ENCODE results near the gene DEPDC5. TPM values are rescaled to one million over a fixed set of nuclear protein-coding genes. Genes with fewer than 3 reads are reported as not detected.
"Not testable (repeated sequence)": the region's sequence is repeated elsewhere in the genome, so short reads cannot be mapped to it uniquely, and the experiment has no call there.

The DEPDC5 gene
- total and polyA plus RNA-seq, 3 experiments from 2014 or later: 11.1 to 38.1 (median 29.1) TPM

GRCh38 chr22:31768422-31769059, 14.7 kb downstream of the DEPDC5 start:
- no peak for DNase-seq
- no peaks in the 10 kb centered on the region for H3K9me3 Mint-ChIP-seq
- Histone ChIP-seq H3K4me3 (ENCODE audit: low read length) (no peak overlapping the region), H3K27ac (ENCODE audit: low read depth, low read length) (no peak overlapping the region), H3K36me3 (ENCODE audit: insufficient read depth, low read length) (peaks cover 17% of the 10 kb centered on the region), H3K4me1 (ENCODE audit: insufficient read depth, low read length) (no peaks in the 10 kb centered on the region), H3K27me3 (ENCODE audit: insufficient read depth, low read length, poor library complexity, severe bottlenecking) (no peaks in the 10 kb centered on the region), H3K9me3 (ENCODE audit: low read length) (no peaks in the 10 kb centered on the region)
- H3K27ac Mint-ChIP-seq: no peak overlapping the region
- ChIA-PET CTCF (no interaction called here), POLR2A (no interaction called here)
- H3K27me3 Mint-ChIP-seq: no peaks in the 10 kb centered on the region
- peaks cover 0 to 2% (median 0%) of the 10 kb centered on the region in 3 donors for H3K4me1 Mint-ChIP-seq
- H3K4me3 Mint-ChIP-seq: no peak overlapping the region
- peaks cover 13 to 75% (median 13%) of the 10 kb centered on the region in 3 donors for H3K36me3 Mint-ChIP-seq

GRCh38 chr22:31773416-31773815, 19.6 kb downstream of the DEPDC5 start:
- CTCF ChIA-PET: interaction anchor here (1.4 kb wide), 1 partner anchor 197 kb away, joined by 3 read pairs; no protein-coding TSS in a partner anchor
- Histone ChIP-seq H3K36me3 (ENCODE audit: insufficient read depth, low read length) (peaks cover 4% of the 10 kb centered on the region), H3K27me3 (ENCODE audit: insufficient read depth, low read length, poor library complexity, severe bottlenecking) (no peaks in the 10 kb centered on the region), H3K27ac (ENCODE audit: low read depth, low read length) (no peak overlapping the region), H3K4me3 (ENCODE audit: low read length) (no peak overlapping the region), H3K4me1 (ENCODE audit: insufficient read depth, low read length) (no peaks in the 10 kb centered on the region), H3K9me3 (ENCODE audit: low read length) (no peaks in the 10 kb centered on the region)
- DNase-seq: no peak
- POLR2A ChIA-PET: no interaction called here
- Mint-ChIP-seq H3K9me3 (no peaks in the 10 kb centered on the region), H3K27me3 (no peaks in the 10 kb centered on the region), H3K4me1 (no peaks in the 10 kb centered on the region), H3K36me3 (peaks cover 0 to 73% (median 5%) of the 10 kb centered on the region in 3 donors), H3K27ac (no peak overlapping the region), H3K4me3 (no peak overlapping the region)

GRCh38 chr22:31776231-31776630, 22.4 kb downstream of the DEPDC5 start:
- H3K27ac ChIP-seq (ENCODE audit: low read depth, low read length): no peak overlapping the region
- H3K9me3 Mint-ChIP-seq: no peaks in the 10 kb centered on the region
- H3K4me1 Mint-ChIP-seq: no peaks in the 10 kb centered on the region
- ChIA-PET POLR2A (no interaction called here), CTCF (interaction anchor here (0.7 kb wide), 1 partner anchor 1754 kb away, joined by 3 read pairs; no protein-coding TSS in a partner anchor)
- DNase-seq: no peak
- H3K9me3 ChIP-seq (ENCODE audit: low read length): no peaks in the 10 kb centered on the region
- H3K27ac Mint-ChIP-seq: no peak overlapping the region
- H3K27me3 ChIP-seq (ENCODE audit: insufficient read depth, low read length, poor library complexity, severe bottlenecking): no peaks in the 10 kb centered on the region
- H3K4me1 ChIP-seq (ENCODE audit: insufficient read depth, low read length): no peaks in the 10 kb centered on the region
- peaks cover 4 to 75% (median 15%) of the 10 kb centered on the region in 3 donors for H3K36me3 Mint-ChIP-seq
- no peak overlapping the region for H3K4me3 ChIP-seq (ENCODE audit: low read length)
- no peak overlapping the region for H3K4me3 Mint-ChIP-seq
- peaks cover 24% of the 10 kb centered on the region for H3K36me3 ChIP-seq (ENCODE audit: insufficient read depth, low read length)
- no peaks in the 10 kb centered on the region for H3K27me3 Mint-ChIP-seq

- H3K27me3 ChIP-seq (ENCODE audit: insufficient read depth, low read length, poor library complexity, severe bottlenecking): no peaks in the 10 kb centered on the region
- H3K36me3 Mint-ChIP-seq: peaks cover 3 to 51% (median 13%) of the 10 kb centered on the region in 3 donors
- ChIA-PET POLR2A (no interaction called here), CTCF (interaction anchor here (1.2 kb wide), 1 partner anchor 15 kb away, joined by 3 read pairs; no protein-coding TSS in a partner anchor)
- no peak overlapping the region for H3K4me3 Mint-ChIP-seq
- DNase-seq: no peak
- peaks cover 3% of the 10 kb centered on the region for H3K36me3 ChIP-seq (ENCODE audit: insufficient read depth, low read length)
- H3K4me3 ChIP-seq (ENCODE audit: low read length): no peak overlapping the region
- H3K27ac Mint-ChIP-seq: peak overlapping the region in 2 of 8 donors; percentile 6 to 62
- no peaks in the 10 kb centered on the region for H3K9me3 Mint-ChIP-seq
- H3K4me1 Mint-ChIP-seq: no peaks in the 10 kb centered on the region
- no peaks in the 10 kb centered on the region for H3K27me3 Mint-ChIP-seq
- no peak overlapping the region for H3K27ac ChIP-seq (ENCODE audit: low read depth, low read length)
- no peaks in the 10 kb centered on the region for H3K9me3 ChIP-seq (ENCODE audit: low read length)
- H3K4me1 ChIP-seq (ENCODE audit: insufficient read depth, low read length): no peaks in the 10 kb centered on the region
These were observed 36.0 kb downstream of the DEPDC5 start for GRCh38 chr22:31789803-31790202.

- peaks cover 0 to 47% (median 10%) of the 10 kb centered on the region in 3 donors for H3K36me3 Mint-ChIP-seq
- no peak overlapping the region for H3K4me3 ChIP-seq (ENCODE audit: low read length)
- CTCF ChIA-PET: no interaction called here
- H3K4me1 Mint-ChIP-seq: no peaks in the 10 kb centered on the region
- no peaks in the 10 kb centered on the region for H3K27me3 Mint-ChIP-seq
- no peak for DNase-seq
- no peak overlapping the region for H3K27ac ChIP-seq (ENCODE audit: low read depth, low read length)
- H3K36me3 ChIP-seq (ENCODE audit: insufficient read depth, low read length): no peaks in the 10 kb centered on the region
- H3K9me3 Mint-ChIP-seq: no peaks in the 10 kb centered on the region
- no peaks in the 10 kb centered on the region for H3K9me3 ChIP-seq (ENCODE audit: low read length)
- POLR2A ChIA-PET: no interaction called here
- peak overlapping the region in 2 of 8 donors; percentile 29 to 62 for H3K27ac Mint-ChIP-seq
- H3K4me1 ChIP-seq (ENCODE audit: insufficient read depth, low read length): no peaks in the 10 kb centered on the region
- H3K4me3 Mint-ChIP-seq: no peak overlapping the region
- H3K27me3 ChIP-seq (ENCODE audit: insufficient read depth, low read length, poor library complexity, severe bottlenecking): no peaks in the 10 kb centered on the region
These were observed 36.4 kb downstream of the DEPDC5 start for GRCh38 chr22:31790240-31790639.

GRCh38 chr22:31799358-31799757, 45.5 kb downstream of the DEPDC5 start:
- CTCF ChIA-PET: not testable (repeated sequence)

GRCh38 chr22:31800065-31800464, 46.2 kb downstream of the DEPDC5 start:
- ChIA-PET POLR2A (no interaction called here), CTCF (no interaction called here)
- Histone ChIP-seq H3K4me1 (ENCODE audit: insufficient read depth, low read length) (no peaks in the 10 kb centered on the region), H3K27ac (ENCODE audit: low read depth, low read length) (no peak overlapping the region), H3K27me3 (ENCODE audit: insufficient read depth, low read length, poor library complexity, severe bottlenecking) (no peaks in the 10 kb centered on the region), H3K4me3 (ENCODE audit: low read length) (no peak overlapping the region), H3K36me3 (ENCODE audit: insufficient read depth, low read length) (peaks cover 36% of the 10 kb centered on the region), H3K9me3 (ENCODE audit: low read length) (no peaks in the 10 kb centered on the region)
- H3K9me3 Mint-ChIP-seq: no peaks in the 10 kb centered on the region
- H3K27me3 Mint-ChIP-seq: no peaks in the 10 kb centered on the region
- H3K4me3 Mint-ChIP-seq: no peak overlapping the region
- H3K36me3 Mint-ChIP-seq: peaks cover 18 to 73% (median 26%) of the 10 kb centered on the region in 3 donors
- no peak for DNase-seq
- H3K4me1 Mint-ChIP-seq: no peaks in the 10 kb centered on the region
- no peak overlapping the region for H3K27ac Mint-ChIP-seq

More at GRCh38 chr22:31799358-31799757, 45.5 kb downstream of the DEPDC5 start:
- POLR2A ChIA-PET; H3K4me1 ChIP-seq (ENCODE audit: insufficient read depth, low read length); H3K27ac Mint-ChIP-seq; H3K27me3 ChIP-seq (ENCODE audit: insufficient read depth, low read length, poor library complexity, severe bottlenecking); H3K9me3 ChIP-seq (ENCODE audit: low read length); H3K27ac ChIP-seq (ENCODE audit: low read depth, low read length); H3K4me3 Mint-ChIP-seq; H3K4me1 Mint-ChIP-seq; H3K9me3 Mint-ChIP-seq; DNase-seq; H3K27me3 Mint-ChIP-seq; H3K4me3 ChIP-seq (ENCODE audit: low read length): not testable (repeated sequence)
- H3K36me3 ChIP-seq (ENCODE audit: insufficient read depth, low read length): peaks cover 29% of the 10 kb centered on the region
- peaks cover 13 to 71% (median 22%) of the 10 kb centered on the region in 3 donors for H3K36me3 Mint-ChIP-seq

GRCh38 chr22:31800861-31801260, 47.0 kb downstream of the DEPDC5 start:
- H3K27me3 Mint-ChIP-seq; CTCF ChIA-PET; H3K4me1 ChIP-seq (ENCODE audit: insufficient read depth, low read length); DNase-seq; POLR2A ChIA-PET; H3K4me3 ChIP-seq (ENCODE audit: low read length); H3K27ac Mint-ChIP-seq; H3K9me3 Mint-ChIP-seq; H3K9me3 ChIP-seq (ENCODE audit: low read length); H3K27me3 ChIP-seq (ENCODE audit: insufficient read depth, low read length, poor library complexity, severe bottlenecking); H3K27ac ChIP-seq (ENCODE audit: low read depth, low read length); H3K4me3 Mint-ChIP-seq; H3K4me1 Mint-ChIP-seq: not testable (repeated sequence)
- peaks cover 36% of the 10 kb centered on the region for H3K36me3 ChIP-seq (ENCODE audit: insufficient read depth, low read length)
- H3K36me3 Mint-ChIP-seq: peaks cover 19 to 77% (median 28%) of the 10 kb centered on the region in 3 donors

Data from CD8-positive, alpha-beta memory T cell (primary cell).